Coronary artery (tissue), 2 donors: ENCODE measurements around the gene CTBP1.

Source experiments
- DNase-seq: peaks from one replicate; pipeline ENCODE4 v3.0.0-alpha.2; 2017; ENCODE audit warnings: low spot score
- H3K27ac ChIP-seq, 2 donors: fragments of 200-600 bp; sonication (generic); one replicate each; pipeline ENCODE4 v1.5.1; 2016 to 2019
- H3K4me3 ChIP-seq: fragments of 200-600 bp; sonication (generic); 2 replicates; pipeline ENCODE4 v1.5.1; 2016; ENCODE audit warnings: mild to moderate bottlenecking, moderate library complexity
- TF ChIP-seq, protein P1 (sequence below): fragments of 200-600 bp; sonication (generic); IDR thresholded peaks from one replicate; pipeline ENCODE4 v1.5.1; 2019; ENCODE audit warnings: antibody characterized with exemption

The CTBP1 gene

DNA sequence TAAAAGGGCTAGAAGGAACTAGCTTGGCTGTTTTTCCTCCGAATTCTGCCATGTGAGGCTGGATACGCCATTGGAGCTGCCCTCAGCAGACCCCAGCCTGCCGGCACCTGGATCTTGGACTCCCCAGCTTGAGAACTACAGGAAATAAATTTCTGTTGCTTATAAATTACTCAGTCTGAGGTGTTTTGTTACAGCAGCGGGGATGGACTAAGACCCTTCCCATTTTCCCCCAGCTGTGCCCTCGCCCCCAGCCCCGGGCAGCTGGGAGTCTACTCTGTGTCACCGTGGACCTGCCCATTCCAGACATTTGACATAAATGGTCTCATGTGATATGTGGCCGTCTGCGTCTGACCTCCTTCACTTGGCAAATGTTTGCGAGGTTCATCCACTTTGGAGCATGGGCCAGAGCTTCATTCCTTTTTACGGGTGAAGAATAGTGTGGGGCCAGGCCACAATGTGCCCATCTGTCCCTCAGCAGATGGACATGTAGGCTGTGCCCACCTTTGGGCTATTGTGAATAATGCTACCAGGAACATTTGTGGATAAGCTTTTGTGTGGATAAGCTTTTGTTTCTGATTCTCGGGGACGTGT lies 45.8 kb downstream of the CTBP1 start:
- H3K4me3 ChIP-seq = no peak overlapping the region
- H3K27ac ChIP-seq = peak overlapping the region in 1 of 2 donors; percentile 32
- TF ChIP-seq, protein P1, sequence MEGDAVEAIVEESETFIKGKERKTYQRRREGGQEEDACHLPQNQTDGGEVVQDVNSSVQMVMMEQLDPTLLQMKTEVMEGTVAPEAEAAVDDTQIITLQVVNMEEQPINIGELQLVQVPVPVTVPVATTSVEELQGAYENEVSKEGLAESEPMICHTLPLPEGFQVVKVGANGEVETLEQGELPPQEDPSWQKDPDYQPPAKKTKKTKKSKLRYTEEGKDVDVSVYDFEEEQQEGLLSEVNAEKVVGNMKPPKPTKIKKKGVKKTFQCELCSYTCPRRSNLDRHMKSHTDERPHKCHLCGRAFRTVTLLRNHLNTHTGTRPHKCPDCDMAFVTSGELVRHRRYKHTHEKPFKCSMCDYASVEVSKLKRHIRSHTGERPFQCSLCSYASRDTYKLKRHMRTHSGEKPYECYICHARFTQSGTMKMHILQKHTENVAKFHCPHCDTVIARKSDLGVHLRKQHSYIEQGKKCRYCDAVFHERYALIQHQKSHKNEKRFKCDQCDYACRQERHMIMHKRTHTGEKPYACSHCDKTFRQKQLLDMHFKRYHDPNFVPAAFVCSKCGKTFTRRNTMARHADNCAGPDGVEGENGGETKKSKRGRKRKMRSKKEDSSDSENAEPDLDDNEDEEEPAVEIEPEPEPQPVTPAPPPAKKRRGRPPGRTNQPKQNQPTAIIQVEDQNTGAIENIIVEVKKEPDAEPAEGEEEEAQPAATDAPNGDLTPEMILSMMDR = no peak
- peak; percentile 60 for DNase-seq

DNA sequence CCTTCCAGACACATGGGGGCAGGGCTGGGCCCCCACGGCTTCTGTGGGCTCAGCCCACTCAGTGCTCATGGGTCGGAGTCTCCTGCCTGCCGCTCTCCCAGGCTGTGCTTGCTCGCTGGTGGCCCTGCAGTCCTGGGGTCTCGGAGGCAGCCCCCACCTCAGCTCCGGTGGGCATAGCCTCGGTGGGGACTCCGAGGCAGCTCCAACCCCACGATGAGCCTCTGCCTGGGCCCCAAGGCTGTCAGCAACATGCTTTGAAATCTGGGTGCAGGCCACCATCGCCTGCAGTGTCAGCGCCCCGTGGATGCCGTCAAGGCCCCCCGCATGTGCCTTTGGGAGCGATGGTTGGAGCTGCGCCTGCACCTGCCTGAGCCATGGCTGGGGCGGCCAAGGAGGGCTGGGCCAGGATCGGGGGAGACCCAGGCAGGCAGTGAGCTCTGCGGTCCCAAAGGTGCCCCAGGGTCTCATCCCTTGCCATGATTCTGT lies 46.4 kb downstream of the CTBP1 start:
- peak; percentile 67 for DNase-seq
- Histone ChIP-seq H3K4me3 (no peak overlapping the region), H3K27ac (peak overlapping the region in 1 of 2 donors; percentile 32)
- TF ChIP-seq, protein P1 = no peak

- Histone ChIP-seq H3K4me3 (no peak overlapping the region), H3K27ac (peak overlapping the region in 1 of 2 donors; percentile 32)
- TF ChIP-seq, protein P1 = no peak
- DNase-seq = peak; percentile 75
Observed at GRCh38 chr4:1201851-1202525, 46.9 kb downstream of the CTBP1 start.

DNA sequence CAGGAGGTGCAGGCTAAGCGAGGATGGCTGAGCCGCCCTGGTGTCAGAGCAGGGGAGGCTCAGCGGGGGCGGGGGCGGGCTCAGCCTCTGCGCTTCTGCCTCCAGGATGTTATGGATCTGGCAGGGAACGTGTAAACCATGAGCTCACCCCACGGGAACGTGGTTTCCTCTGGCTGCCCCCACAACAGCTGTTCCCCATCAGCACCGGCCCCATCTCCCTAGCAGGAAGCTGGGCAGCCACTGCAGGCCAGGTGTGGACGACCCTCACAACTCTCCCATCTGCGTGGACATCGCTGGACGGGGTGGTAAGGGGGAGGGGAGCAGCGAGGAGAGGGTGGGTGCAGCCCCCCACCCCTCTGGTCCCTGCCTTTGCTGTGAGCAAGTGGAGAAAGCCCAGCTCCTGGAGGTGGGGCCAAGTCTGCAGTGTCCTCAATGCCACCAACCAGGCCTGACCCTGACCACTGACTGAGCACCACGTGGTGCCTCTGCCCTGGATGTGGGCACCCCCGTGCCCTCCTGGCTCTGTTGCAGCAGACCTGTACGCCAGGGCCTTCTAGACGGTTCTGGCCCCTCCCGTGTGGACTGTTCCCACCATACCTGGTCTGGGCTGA lies 48.4 kb downstream of the CTBP1 start:
- peak overlapping the region in 1 of 2 donors; percentile 23 for H3K27ac ChIP-seq

DNA sequence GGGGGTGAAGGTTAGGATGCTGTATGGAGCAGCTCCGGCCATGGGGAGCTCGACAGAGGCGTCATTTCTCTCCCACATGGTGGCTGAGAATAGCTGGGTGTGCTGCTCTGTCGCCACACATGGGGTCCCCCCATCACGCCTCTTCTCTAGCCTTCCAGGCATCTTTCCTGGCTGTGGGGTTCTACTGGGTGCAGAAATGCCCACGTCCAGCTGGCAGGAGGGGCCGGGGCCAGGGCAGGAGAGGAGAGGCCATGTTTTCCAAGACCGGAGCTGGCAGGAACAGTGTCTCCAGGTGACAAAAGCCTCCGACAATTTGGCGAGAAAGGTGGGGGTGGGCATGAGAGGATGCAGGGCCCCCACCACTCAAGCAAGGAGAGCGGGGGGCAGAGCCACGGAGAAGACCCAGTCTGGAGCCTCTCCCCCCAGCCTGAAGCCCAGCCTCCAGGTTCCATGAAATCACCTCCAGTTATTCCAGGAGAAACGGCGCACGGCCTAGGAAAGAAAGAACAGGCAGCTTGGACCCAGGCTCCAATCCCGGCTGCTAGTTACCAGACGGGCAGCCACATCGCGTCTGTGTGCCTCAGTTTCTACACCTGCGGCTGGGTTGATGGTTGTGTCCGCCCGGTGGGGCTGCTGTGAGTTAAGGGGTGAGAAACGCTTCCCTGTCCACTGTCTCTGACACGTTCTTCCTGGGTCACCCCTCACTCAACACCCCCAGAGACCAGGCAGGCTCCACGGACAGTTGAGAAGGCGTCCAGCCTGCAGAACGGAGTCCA lies 49.2 kb downstream of the CTBP1 start:
- no peak overlapping the region for H3K4me3 ChIP-seq
- TF ChIP-seq, protein P1 = no peak
- peak; percentile 61 for DNase-seq
- H3K27ac ChIP-seq = no peak overlapping the region

More for the DNA sequence above, 48.4 kb downstream of the CTBP1 start:
- H3K4me3 ChIP-seq = peak overlapping the region; percentile 34
- TF ChIP-seq, protein P1 = no peak
- DNase-seq = peak; percentile 73

GRCh38 chr4:1198098-1198844 lies 50.7 kb downstream of the CTBP1 start:
- TF ChIP-seq, protein P1 = no peak
- Histone ChIP-seq H3K4me3 (no peak overlapping the region), H3K27ac (no peak overlapping the region)
- no peak for DNase-seq
